Measurements from ENCODE around the gene SNTG2.

The SNTG2 gene

GRCh38 chr2:1233281-1233680 lies 282.6 kb downstream of the SNTG2 start:
- Mint-ChIP-seq H3K4me3 (no peak overlapping the region), H3K27ac (no peak overlapping the region), H3K36me3 (ENCODE audit: low read depth) (no peaks in the 10 kb centered on the region), H3K27me3 (ENCODE audit: low read depth) (peaks cover 9% of the 10 kb centered on the region), H3K9me3 (peaks cover 9% of the 10 kb centered on the region), H3K4me1 (peaks cover 10% of the 10 kb centered on the region)
- TF ChIP-seq CTCF (IDR thresholded peaks at IDR 0.05; ENCODE audit: unreplicated experiment in 3 of 3): no peak

GRCh38 chr2:1234731-1235308 lies 284.2 kb downstream of the SNTG2 start:
- Mint-ChIP-seq H3K4me1 (peaks cover 5% of the 10 kb centered on the region), H3K4me3 (no peak overlapping the region), H3K27ac (peak overlapping the region in 1 of 3 experiments; percentile 26), H3K36me3 (ENCODE audit: low read depth) (no peaks in the 10 kb centered on the region), H3K9me3 (peaks cover 9% of the 10 kb centered on the region), H3K27me3 (ENCODE audit: low read depth) (peaks cover 9% of the 10 kb centered on the region)
- no peak for TF ChIP-seq CTCF (IDR thresholded peaks at IDR 0.05; ENCODE audit: unreplicated experiment in 3 of 3)

DNA sequence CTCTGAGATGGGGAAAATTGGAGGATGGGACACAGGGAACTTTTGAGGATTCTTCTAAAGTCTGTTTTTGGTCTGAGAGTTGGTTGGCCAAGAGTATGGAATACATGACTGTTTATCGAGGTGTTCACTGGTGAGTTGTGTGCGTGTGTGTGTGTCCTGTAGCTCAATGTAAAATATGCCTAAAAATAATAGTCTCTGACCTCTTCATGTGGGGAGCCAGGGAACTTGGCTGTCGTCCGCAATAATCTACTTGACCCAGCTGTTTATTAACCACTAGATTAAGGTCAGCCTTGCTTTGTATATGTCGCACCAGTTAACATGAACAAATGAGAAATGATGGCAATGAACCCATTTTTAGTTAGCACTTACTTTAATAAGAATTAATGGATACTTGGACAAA lies 285.2 kb downstream of the SNTG2 start:
- peaks cover 5% of the 10 kb centered on the region for H3K4me1 Mint-ChIP-seq
- H3K27me3 Mint-ChIP-seq (ENCODE audit: low read depth): peaks cover 5% of the 10 kb centered on the region
- H3K27ac Mint-ChIP-seq: peak overlapping the region in 2 of 3 experiments; percentile 7 to 30
- TF ChIP-seq CTCF (IDR thresholded peaks at IDR 0.05; ENCODE audit: unreplicated experiment in 3 of 3): no peak
- H3K4me3 Mint-ChIP-seq: no peak overlapping the region
- H3K36me3 Mint-ChIP-seq (ENCODE audit: low read depth): no peaks in the 10 kb centered on the region
- H3K9me3 Mint-ChIP-seq: peaks cover 3% of the 10 kb centered on the region

DNA sequence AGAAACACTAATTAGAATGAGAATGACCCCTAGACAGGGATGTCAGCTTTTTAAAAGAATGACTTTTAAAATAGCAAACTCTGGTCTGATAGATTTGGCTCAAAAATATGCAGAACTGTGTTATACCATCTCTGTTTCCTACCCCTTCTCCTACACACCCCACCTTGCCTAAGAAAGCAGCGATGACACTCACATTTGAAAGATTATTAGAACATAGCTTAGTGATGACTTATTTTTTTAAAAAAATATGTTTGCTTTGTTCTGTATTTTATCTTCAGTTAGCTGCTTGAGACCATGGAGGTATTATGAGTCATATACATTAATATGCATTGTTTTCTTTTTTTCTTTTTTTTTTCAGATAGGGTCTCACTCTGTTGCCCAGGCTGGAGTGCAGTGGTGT lies 286.0 kb downstream of the SNTG2 start:
- TF ChIP-seq CTCF (IDR thresholded peaks at IDR 0.05; ENCODE audit: unreplicated experiment in 3 of 3): no peak
- H3K36me3 Mint-ChIP-seq (ENCODE audit: low read depth): no peaks in the 10 kb centered on the region
- H3K27ac Mint-ChIP-seq: peak overlapping the region in 1 of 3 experiments; percentile 30
- H3K9me3 Mint-ChIP-seq: no peaks in the 10 kb centered on the region
- H3K27me3 Mint-ChIP-seq (ENCODE audit: low read depth): peaks cover 5% of the 10 kb centered on the region
- peaks cover 5% of the 10 kb centered on the region for H3K4me1 Mint-ChIP-seq
- H3K4me3 Mint-ChIP-seq: no peak overlapping the region

- no peak for TF ChIP-seq CTCF (IDR thresholded peaks at IDR 0.05; ENCODE audit: unreplicated experiment in 3 of 3)
- Mint-ChIP-seq H3K36me3 (ENCODE audit: low read depth) (no peaks in the 10 kb centered on the region), H3K9me3 (no peaks in the 10 kb centered on the region), H3K27me3 (ENCODE audit: low read depth) (peaks cover 5% of the 10 kb centered on the region), H3K27ac (no peak overlapping the region), H3K4me3 (no peak overlapping the region), H3K4me1 (peaks cover 5% of the 10 kb centered on the region)
Measured at GRCh38 chr2:1237783-1238182, 287.1 kb downstream of the SNTG2 start.

- H3K4me3 Mint-ChIP-seq: no peak overlapping the region
- H3K27me3 Mint-ChIP-seq (ENCODE audit: low read depth): peaks cover 5% of the 10 kb centered on the region
- no peaks in the 10 kb centered on the region for H3K36me3 Mint-ChIP-seq (ENCODE audit: low read depth)
- H3K27ac Mint-ChIP-seq: no peak overlapping the region
- H3K4me1 Mint-ChIP-seq: peaks cover 5% of the 10 kb centered on the region
- H3K9me3 Mint-ChIP-seq: no peaks in the 10 kb centered on the region
- TF ChIP-seq CTCF (IDR thresholded peaks at IDR 0.05; ENCODE audit: unreplicated experiment in 3 of 3): no peak
Measured at GRCh38 chr2:1238598-1239138, 288.0 kb downstream of the SNTG2 start.

All from nephron (organoid).